GM23338 (cell line): ENCODE results near the gene LIMCH1.

Experiments used
- POLR2AphosphoS5 ChIP-seq: IDR thresholded peaks from 2 replicates; pipeline ENCODE4 v1.6.1; 2016; ENCODE audit warnings: antibody characterized with exemption, low read depth
- TF ChIP-seq, protein P1 (sequence below), 2 experiments: fragments of 200-600 bp in 1 of 2; sonication (generic) in 1 of 2; conservative IDR thresholded peaks; 2 replicates each; pipeline versions ENCODE4 v1.5.1 to v1.6.1; 2016 to 2017; ENCODE audit warnings: antibody characterized with exemption in 2 of 2, low read depth in 2 of 2, mild to moderate bottlenecking in 2 of 2, moderate library complexity in 1 of 2
- TF ChIP-seq, protein P2 (sequence below): IDR thresholded peaks from one replicate; pipeline ENCODE4 v1.6.1; 2018; ENCODE audit warnings: antibody characterized with exemption; ENCODE audit not compliant: unreplicated experiment

DNA sequence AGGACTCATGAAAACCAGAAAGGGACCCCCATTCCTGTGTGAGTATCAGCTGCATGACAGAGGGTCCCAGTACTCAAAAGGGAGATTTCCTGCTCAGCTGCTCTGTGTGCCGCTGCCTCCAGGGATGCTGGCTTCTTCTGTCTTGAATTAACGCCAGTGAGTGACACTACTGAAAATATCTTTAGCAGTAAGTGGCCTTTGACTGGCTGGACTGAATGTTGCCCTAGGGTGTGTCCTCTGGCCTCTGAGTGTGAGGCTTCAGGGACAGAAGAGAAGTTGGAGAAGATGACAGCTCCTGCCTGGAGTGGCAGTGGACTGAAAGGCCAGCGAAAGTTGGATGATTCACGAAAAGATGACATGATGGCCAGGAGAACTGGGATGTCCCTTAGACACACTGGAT lies 95.4 kb downstream of the LIMCH1 start:
- TF ChIP-seq, protein P1, sequence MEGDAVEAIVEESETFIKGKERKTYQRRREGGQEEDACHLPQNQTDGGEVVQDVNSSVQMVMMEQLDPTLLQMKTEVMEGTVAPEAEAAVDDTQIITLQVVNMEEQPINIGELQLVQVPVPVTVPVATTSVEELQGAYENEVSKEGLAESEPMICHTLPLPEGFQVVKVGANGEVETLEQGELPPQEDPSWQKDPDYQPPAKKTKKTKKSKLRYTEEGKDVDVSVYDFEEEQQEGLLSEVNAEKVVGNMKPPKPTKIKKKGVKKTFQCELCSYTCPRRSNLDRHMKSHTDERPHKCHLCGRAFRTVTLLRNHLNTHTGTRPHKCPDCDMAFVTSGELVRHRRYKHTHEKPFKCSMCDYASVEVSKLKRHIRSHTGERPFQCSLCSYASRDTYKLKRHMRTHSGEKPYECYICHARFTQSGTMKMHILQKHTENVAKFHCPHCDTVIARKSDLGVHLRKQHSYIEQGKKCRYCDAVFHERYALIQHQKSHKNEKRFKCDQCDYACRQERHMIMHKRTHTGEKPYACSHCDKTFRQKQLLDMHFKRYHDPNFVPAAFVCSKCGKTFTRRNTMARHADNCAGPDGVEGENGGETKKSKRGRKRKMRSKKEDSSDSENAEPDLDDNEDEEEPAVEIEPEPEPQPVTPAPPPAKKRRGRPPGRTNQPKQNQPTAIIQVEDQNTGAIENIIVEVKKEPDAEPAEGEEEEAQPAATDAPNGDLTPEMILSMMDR (conservative IDR thresholded peaks at IDR 0.05; ENCODE audit: low read depth in 2 of 2) = no peak
- TF ChIP-seq, protein P2, sequence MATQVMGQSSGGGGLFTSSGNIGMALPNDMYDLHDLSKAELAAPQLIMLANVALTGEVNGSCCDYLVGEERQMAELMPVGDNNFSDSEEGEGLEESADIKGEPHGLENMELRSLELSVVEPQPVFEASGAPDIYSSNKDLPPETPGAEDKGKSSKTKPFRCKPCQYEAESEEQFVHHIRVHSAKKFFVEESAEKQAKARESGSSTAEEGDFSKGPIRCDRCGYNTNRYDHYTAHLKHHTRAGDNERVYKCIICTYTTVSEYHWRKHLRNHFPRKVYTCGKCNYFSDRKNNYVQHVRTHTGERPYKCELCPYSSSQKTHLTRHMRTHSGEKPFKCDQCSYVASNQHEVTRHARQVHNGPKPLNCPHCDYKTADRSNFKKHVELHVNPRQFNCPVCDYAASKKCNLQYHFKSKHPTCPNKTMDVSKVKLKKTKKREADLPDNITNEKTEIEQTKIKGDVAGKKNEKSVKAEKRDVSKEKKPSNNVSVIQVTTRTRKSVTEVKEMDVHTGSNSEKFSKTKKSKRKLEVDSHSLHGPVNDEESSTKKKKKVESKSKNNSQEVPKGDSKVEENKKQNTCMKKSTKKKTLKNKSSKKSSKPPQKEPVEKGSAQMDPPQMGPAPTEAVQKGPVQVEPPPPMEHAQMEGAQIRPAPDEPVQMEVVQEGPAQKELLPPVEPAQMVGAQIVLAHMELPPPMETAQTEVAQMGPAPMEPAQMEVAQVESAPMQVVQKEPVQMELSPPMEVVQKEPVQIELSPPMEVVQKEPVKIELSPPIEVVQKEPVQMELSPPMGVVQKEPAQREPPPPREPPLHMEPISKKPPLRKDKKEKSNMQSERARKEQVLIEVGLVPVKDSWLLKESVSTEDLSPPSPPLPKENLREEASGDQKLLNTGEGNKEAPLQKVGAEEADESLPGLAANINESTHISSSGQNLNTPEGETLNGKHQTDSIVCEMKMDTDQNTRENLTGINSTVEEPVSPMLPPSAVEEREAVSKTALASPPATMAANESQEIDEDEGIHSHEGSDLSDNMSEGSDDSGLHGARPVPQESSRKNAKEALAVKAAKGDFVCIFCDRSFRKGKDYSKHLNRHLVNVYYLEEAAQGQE = no peak
- TF ChIP-seq POLR2AphosphoS5 = no peak
